GM18508 (cell line): Measurements from ENCODE around the gene LIPG.
"Not testable (repeated sequence)": the region's sequence is repeated elsewhere in the genome, so short reads cannot be mapped to it uniquely, and the experiment has no call there.

Experiments used
- ATAC-seq: cut with Tn5 transposase; IDR thresholded peaks from one replicate; pipeline ENCODE4 v1.9.1; 2021; ENCODE audit warnings: moderate number of reproducible peaks; ENCODE audit not compliant: insufficient read depth, unreplicated experiment

Gene LIPG

GRCh38 chr18:49561289-49562193, at the start of gene LIPG:
Gene LIPG (plus strand): TSS chr18:49562057. CDS start chr18:49562309, 252 bp downstream.
- no peak for ATAC-seq

DNA sequence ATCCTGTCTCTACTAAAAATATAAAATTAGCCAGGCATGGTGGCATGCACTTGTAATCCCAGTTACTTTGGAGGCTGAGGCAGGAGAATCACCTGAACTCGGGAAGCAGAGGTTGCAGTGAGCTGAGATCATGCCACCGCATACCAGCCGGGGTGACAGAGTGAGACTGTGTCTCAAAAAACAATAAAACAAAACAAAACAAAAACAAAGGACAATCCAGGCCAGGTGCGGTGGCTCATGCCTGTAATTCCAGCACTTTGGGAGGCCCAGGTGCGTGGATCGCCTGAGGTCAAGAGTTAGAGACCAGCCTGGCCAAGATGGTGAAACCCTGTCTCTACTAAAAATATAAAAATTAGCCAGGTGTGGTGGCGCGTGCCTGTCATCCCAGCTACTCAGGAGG, 49.0 kb upstream of the LIPG start:
- ATAC-seq, result not testable (repeated sequence)

DNA sequence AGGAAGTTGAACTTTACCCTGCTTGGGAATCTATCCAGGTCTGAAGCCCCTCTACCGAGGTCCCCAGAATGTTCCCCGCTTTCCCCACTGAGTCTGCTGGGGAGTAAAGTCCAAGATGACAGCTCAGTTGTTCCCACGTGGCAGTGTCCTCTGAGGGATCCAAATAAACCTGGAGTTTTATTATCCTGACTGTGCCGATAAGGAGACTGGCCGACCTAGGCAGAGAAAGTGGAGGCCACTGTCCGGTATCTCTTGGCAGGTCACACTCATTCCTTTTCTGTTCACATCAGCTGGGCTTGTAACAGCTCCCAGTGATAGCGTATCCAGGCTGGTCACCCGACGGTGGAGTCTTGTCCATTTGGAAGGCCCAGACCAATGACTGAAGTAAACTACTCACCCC, 47.3 kb upstream of the LIPG start:
- ATAC-seq, result no peak

GRCh38 chr18:49515003-49515402, 46.9 kb upstream of the LIPG start:
- ATAC-seq, result not testable (repeated sequence)

DNA sequence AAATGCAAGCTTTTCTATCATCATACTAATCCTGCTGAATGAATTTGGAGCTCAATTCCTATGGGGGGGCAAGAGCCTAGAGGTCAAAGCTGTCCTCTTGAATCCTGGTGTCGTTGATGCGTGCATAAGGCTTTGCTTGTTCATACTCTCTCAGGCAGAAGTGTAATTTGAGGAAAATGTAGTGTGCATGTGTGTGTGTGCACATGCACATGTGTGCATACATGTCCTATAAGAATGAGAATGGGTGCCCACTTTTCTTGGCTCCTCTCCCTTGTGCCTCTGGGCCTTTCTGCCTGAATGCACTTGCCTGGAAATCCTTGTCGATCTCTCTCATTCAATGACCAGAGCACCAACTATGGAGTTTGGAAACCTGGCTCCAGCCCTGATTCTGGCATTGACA, 46.3 kb upstream of the LIPG start:
- ATAC-seq, result no peak

GRCh38 chr18:49517483-49517882, 44.4 kb upstream of the LIPG start:
- ATAC-seq, result no peak

DNA sequence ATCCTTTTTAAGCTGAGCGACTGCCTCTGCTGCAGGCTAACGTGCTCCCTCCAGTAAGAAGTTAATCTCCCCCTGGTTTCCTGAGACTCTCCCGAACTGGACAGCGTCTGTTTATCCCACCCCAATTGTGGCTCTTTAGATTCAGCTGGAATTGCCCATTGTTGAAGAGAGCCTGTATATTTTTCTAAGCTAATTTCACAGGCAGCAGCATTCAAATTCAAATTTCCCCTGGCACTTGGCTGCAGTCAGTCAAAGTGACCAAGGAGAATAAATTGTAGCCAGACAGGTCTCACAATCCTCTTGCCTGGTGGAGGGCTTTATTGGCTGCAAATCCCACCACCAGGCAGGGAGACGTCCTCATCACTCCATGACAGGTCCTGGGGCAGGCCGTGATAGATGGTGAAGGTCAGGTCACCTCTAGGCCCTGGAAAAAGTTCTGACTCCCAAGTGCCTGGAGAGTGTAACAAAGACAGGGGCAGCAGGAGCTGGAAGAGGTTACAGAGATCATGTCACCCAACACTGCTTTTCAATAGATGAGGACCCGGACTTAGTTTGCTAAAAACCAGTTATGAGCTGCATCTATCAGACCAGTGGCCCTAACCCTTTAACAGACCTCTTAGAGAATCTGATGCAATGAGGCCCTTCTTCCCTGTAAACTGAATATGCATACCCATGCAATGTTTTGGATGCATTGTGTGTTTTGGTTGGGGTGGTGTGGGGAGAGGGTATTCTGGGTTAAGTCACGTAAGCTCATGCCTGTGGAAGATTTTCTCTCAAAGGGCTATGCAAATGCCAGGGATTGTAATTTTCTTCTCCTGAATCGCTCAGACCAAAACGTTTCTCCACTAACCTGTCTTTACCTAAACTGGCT, 42.5 kb upstream of the LIPG start:
- ATAC-seq, result no peak

DNA sequence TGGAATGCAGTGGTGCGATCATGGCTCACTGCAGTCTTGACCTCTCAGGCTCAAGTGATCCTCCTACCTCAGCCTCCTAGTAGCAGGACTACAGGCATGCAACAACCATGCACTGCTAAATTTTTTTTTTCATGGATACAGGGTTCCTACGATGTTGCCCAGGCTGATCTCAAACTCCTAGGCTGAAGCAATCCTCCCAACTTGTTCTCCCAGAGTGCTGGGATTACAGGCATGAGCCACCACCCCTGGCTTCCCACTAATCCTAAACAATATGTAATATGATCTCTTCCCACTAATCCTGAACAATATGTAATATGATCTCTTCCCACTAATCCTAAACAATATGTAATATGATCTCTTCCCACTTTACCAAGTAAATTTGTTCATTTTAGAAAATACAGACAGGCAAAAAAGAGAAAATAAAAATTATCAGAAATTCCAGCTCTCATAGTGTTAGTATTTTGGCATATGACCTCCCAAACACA, 41.2 kb upstream of the LIPG start:
- ATAC-seq, result no peak

GRCh38 chr18:49521216-49521835, 40.5 kb upstream of the LIPG start:
- no peak for ATAC-seq

GRCh38 chr18:49523580-49524093, 38.2 kb upstream of the LIPG start:
- not testable (repeated sequence) for ATAC-seq

- ATAC-seq, result no peak
Measured at GRCh38 chr18:49524349-49524748, 37.5 kb upstream of the LIPG start.

GRCh38 chr18:49524951-49525350, 36.9 kb upstream of the LIPG start:
- ATAC-seq, result no peak

- no peak for ATAC-seq
Measured at GRCh38 chr18:49525981-49526380, 35.9 kb upstream of the LIPG start.

DNA sequence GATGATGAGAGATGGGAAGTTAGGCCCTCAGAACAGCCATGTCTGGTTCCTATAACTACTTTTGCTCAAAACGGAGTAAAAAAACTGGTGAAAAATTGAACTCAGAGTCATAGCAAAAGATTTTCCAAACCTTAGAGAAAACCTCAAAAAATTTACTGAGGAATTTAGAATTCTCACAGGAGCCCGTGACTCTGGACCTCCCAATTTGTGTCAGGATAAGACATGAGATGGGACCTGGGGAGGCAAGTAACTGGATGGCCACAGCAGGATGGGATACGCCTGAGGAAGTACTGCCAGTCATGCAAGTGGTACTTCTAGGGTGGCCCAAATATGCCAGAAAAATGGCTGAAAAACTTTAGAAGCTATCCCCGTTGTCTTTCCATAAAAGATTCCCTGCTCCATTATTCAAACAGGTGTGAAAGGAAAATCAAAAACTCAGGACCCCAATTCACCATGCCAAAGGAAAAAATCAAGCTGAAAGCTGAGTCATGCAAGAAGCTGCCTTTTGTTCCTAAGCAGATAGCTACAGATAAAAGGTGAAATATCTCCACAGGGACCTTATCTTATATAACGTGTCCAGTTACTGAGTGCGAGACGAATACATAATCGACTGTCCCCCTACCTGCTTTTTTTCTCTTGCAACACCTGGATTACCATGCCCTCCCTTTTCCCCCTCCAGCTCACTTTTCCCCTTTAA, 34.1 kb upstream of the LIPG start:
- ATAC-seq, result no peak

GRCh38 chr18:49529596-49529995, 32.3 kb upstream of the LIPG start:
- no peak for ATAC-seq

- ATAC-seq, result no peak
Measured at GRCh38 chr18:49531678-49532153, 30.1 kb upstream of the LIPG start.

DNA sequence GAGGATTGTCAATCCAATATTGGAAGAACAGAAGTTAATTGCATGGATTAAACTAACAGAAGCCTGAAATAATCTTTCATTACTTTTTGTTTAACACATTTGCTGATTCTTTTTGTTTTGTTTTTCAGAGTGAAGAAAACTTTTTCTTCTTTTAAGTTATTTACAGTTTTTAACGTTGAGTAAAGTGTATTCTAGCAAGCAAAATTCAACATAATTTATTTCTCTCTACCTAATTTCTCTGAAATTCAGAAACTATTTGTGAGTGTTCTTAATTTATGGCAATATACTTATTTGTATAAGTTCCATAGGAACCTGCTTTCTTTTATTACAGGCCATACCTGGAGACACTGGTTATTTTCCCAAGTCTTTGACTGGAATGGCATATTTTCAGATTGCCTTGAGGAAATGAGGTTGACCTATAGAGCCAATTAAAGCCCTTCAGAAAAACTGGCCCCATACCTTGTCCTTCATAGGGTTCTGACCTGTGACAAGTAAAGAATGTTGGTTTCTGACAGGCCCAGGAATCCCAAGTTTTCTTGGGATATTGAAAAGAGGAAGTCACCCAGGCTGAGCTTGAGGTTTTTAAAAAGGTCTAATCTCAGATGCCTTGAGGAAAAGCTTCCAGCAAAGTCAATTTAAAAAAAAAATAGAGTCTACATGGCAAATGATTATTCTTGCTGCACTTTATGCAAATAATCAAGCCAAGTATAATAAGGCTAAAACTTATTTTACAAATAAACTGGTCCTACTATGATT, 26.8 kb upstream of the LIPG start:
- ATAC-seq, result no peak

DNA sequence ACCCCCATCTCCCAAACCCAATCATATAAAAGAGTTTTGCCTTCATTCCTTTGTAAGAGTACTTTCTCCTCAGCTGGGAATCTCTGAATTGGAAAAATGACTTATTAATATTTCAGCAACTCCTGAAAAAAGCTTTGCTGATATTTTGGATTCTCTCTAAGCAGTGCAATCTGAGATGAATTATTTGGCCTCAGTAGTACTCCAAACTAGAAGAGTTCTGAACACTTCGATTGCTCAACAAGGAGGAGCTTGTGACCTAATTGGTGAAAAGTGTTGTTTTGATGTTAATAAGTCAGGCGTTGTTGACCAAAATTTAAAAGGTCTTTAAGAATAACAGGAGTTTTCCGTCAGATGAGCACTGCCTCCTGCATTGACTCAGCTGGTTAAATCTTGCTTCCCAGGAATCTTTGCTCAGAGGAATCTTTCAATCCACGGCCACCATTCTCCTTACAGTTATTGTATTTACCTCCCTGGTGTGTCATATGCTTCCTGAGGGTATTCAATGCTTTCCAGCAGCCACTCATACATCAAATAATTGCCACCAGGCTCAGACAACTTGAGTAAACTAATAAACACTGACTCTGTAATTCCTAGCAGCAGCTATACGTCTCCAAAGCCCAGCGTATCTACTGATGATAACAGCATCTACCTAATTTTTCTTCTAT, 24.5 kb upstream of the LIPG start:
- no peak for ATAC-seq
